ENCODE measurements around the gene MAPK12.

The MAPK12 gene

GRCh38 chr22:50299785-50300619 lies 38.5 kb upstream of the MAPK12 start:
- no peak for TF ChIP-seq CTCF (IDR thresholded peaks at IDR 0.05; ENCODE audit: low read length, missing control alignments)
- H3K4me3 ChIP-seq (replicated peaks; ENCODE audit: low read depth, low read length) = no peak overlapping the region
- DNase-seq (ENCODE audit: low read depth) = no peak

DNA sequence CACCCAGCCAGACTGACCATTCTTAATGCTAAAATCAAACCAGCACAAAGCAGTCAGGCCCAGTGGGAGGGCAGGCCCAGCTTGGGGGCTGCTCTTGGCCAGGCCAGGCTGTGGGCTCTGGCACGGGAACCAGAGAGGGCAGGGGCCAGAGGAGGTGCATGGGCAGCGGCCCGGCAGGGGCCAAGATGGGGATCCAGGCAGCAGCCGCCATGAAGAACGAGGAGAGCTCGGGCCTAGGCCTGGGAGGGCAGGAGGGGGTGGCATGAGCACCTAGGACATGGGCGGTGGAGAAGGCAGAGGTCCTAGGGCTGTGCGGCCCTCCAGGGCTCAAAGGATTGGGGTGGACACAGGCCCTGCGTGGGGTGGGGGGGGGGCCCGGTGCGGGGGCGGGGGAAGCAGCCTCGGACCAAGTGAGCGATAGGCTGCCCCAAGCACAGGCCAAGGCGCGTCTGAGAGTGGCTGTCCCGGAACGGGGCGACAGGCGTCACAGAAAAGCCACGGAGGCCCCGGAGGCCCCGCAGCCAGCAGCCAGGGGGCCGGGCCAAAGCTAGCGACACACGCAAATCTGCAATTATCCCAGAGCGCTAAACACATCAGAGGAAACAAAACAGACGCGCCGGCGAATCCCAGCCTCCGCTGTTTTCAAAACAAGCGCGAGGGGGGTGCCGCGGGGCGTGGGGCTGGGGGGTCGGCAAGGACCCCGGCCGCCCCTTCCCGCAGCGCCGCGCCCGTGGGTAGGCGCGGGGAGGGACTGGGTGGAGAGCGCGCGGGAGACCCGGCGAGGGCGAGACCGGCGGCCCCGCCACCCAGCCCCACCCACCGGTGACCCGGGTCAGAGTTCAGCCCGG lies 37.7 kb upstream of the MAPK12 start:
- no peak for DNase-seq (ENCODE audit: low read depth)
- TF ChIP-seq CTCF (IDR thresholded peaks at IDR 0.05; ENCODE audit: low read length, missing control alignments) = no peak
- H3K4me3 ChIP-seq (replicated peaks; ENCODE audit: low read depth, low read length) = no peak overlapping the region

- no peak for TF ChIP-seq CTCF (IDR thresholded peaks at IDR 0.05; ENCODE audit: low read length, missing control alignments)
- H3K4me3 ChIP-seq (replicated peaks; ENCODE audit: low read depth, low read length) = no peak overlapping the region
- DNase-seq (ENCODE audit: low read depth) = no peak
Observed at GRCh38 chr22:50298266-50298637, 36.8 kb upstream of the MAPK12 start.

DNA sequence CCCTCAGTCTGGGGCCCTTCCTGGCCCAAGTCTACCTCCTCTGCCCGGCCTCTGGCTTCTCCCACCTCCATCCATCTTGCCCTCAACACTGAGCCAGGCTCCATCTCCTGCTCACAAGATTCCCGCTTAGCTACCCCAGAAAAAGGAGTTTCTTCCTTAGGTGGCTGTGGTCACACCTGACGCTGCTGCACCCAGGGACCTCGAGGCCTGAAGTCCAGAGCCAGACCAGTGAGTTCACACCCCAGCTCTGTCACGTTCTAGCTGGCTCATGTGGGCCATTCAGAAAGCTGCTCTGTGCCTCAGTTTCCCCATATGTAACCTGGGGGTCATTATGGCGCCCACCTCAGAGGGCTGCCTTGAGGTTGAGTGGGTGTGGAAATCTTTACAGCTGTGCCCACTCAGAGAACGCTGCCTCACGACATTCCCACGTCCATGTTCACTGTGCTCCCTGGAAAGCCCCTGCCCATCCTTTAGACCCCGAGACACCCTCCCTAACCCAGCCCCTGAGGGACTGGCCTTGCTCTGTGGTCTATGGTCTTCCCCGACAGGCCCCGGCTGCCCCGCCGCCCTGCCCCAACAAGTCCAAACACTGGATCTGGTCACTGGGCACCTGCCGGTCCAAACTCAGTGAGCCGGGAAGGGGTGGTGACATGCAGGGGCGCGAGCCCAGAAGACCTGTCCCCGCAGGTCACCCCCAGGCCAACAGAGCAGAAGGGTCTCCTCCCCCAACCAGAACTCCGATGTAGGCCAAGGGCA lies 36.2 kb upstream of the MAPK12 start:
- DNase-seq (ENCODE audit: low read depth) = no peak
- TF ChIP-seq CTCF (IDR thresholded peaks at IDR 0.05; ENCODE audit: low read length, missing control alignments) = no peak
- no peak overlapping the region for H3K4me3 ChIP-seq (replicated peaks; ENCODE audit: low read depth, low read length)

GRCh38 chr22:50296658-50297490 lies 35.4 kb upstream of the MAPK12 start:
- DNase-seq (ENCODE audit: low read depth) = no peak
- no peak for TF ChIP-seq CTCF (IDR thresholded peaks at IDR 0.05; ENCODE audit: low read length, missing control alignments)
- no peak overlapping the region for H3K4me3 ChIP-seq (replicated peaks; ENCODE audit: low read depth, low read length)

DNA sequence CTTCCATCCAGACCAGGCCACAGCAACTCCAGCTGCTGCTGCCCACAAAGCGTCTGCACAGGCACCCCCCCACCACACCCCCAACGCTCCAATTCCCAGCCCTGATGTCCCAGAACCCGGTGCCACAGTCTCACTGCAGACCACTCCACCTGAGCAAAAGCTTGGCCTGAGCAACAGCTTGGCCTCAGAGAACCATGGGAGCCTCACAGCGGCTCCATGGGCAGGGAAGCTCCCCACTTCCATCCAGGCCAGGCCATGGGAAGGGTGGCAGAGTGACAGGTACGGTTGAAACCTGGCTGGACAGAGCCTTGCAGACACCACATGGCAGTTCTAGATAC lies 32.8 kb upstream of the MAPK12 start:
- no peak overlapping the region for H3K4me3 ChIP-seq (replicated peaks; ENCODE audit: low read depth, low read length)
- TF ChIP-seq CTCF (IDR thresholded peaks at IDR 0.05; ENCODE audit: low read length, missing control alignments) = no peak
- no peak for DNase-seq (ENCODE audit: low read depth)
